GM12878 (cell line): ENCODE data around the gene MMP20. TPM values are rescaled to one million over a fixed set of nuclear protein-coding genes. Genes with fewer than 3 reads are reported as not detected.

Experiments used
- ATF7 ChIP-seq: fragments of 450-650 bp; IDR thresholded peaks from 2 replicates; pipeline ENCODE4 v1.6.1; 2016; ENCODE audit warnings: low read depth, mild to moderate bottlenecking
- BMI1 ChIP-seq: fragments of 450-650 bp; IDR thresholded peaks from 2 replicates; pipeline ENCODE4 v1.6.1; 2016; ENCODE audit warnings: mild to moderate bottlenecking, moderate library complexity, borderline replicate concordance
- CHD2 ChIP-seq: IDR thresholded peaks from 2 replicates; pipeline ENCODE4 v1.6.1; 2011; ENCODE audit warnings: low read depth, low read length, improper control_type of control experiment, borderline replicate concordance
- EP300 ChIP-seq, 2 experiments: fragments of 150-350 bp in 1 of 2; IDR thresholded peaks; 2 replicates each; pipeline ENCODE4 v1.6.1; 2011 to 2012; ENCODE audit warnings: low read depth in 2 of 2, low read length in 2 of 2, borderline replicate concordance in 1 of 2, improper control_type of control experiment in 1 of 2, inconsistent platforms in 1 of 2; ENCODE audit not compliant: control insufficient read depth in 1 of 2
- HDAC2 ChIP-seq: fragments of 200-600 bp; sonication (generic); IDR thresholded peaks from 2 replicates; pipeline ENCODE4 v1.6.1; 2017
- JUNB ChIP-seq: IDR thresholded peaks from 2 replicates; pipeline ENCODE4 v1.6.1; 2016; ENCODE audit warnings: antibody characterized with exemption, mild to moderate bottlenecking
- JUND ChIP-seq: IDR thresholded peaks from 2 replicates; pipeline ENCODE4 v1.6.1; 2012; ENCODE audit warnings: low read depth, mild to moderate bottlenecking, low read length, improper control_type of control experiment, moderate library complexity
- MTA3 ChIP-seq: IDR thresholded peaks from 2 replicates; pipeline ENCODE4 v1.6.1; 2012; ENCODE audit warnings: low read length, inconsistent platforms, borderline replicate concordance
- MYC ChIP-seq: IDR thresholded peaks from 2 replicates; pipeline ENCODE4 v1.6.1; 2011; ENCODE audit warnings: mild to moderate bottlenecking, low read length, moderate library complexity, inconsistent platforms; ENCODE audit not compliant: insufficient read depth, insufficient replicate concordance, insufficient read length, severe bottlenecking
- NFIC ChIP-seq: IDR thresholded peaks from 2 replicates; pipeline ENCODE4 v1.6.1; 2012; ENCODE audit warnings: low read depth, mild to moderate bottlenecking, inconsistent platforms, low read length, moderate library complexity
- RAD51 ChIP-seq: fragments of 450-650 bp; IDR thresholded peaks from 2 replicates; pipeline ENCODE4 v1.6.1; 2016; ENCODE audit warnings: moderate library complexity, mild to moderate bottlenecking, inconsistent platforms
- RCOR1 ChIP-seq: conservative IDR thresholded peaks from 2 replicates; pipeline ENCODE4 v1.6.1; 2012; ENCODE audit warnings: low read depth, low read length, improper control_type of control experiment
- TCF12 ChIP-seq: IDR thresholded peaks from 2 replicates; pipeline ENCODE4 v1.6.1; 2011; ENCODE audit warnings: low read depth, mild to moderate bottlenecking, low read length
- TCF3 ChIP-seq: IDR thresholded peaks from 2 replicates; pipeline ENCODE4 v1.6.1; 2012; ENCODE audit warnings: low read depth, mild to moderate bottlenecking, low read length, borderline replicate concordance; ENCODE audit not compliant: insufficient read depth
- ZNF384 ChIP-seq: IDR thresholded peaks from 2 replicates; pipeline ENCODE4 v1.6.1; 2012; ENCODE audit warnings: low read depth, mild to moderate bottlenecking, low read length, improper control_type of control experiment, borderline replicate concordance
- polyA plus RNA-seq, 11 experiments: library from polyadenylated mRNA; depleted of rRNA in 4 of 11; unstranded in 6 of 11; stranded (reverse) in 5 of 11; fragments of >200 nt; fragmentation: Nextera tagmentation in 4 of 11; fragmentation: Illumina TruSeq in 1 of 11; extraction: Ambion mirVana in 4 of 11; extraction: Trizol in 1 of 11; gene quantifications; 1 replicate in 1 of 11; 2 replicates in 10 of 11; pipeline versions ENCODE4 v1.2.1 to v1.2.3, GENCODE V29; 2011 to 2016; ENCODE audit warnings: inconsistent platforms in 2 of 11, missing spikeins in 2 of 11, low read depth in 1 of 11
- total RNA-seq, 4 experiments: library from RNA; depleted of rRNA in 3 of 4; stranded (reverse); fragments of >200 nt in 3 of 4; fragmentation: Illumina TruSeq in 1 of 4; extraction: Trizol in 1 of 4; gene quantifications; 2 replicates each; pipeline versions ENCODE4 v1.2.1 to v1.2.3, GENCODE V29; 2013 to 2021
- TF ChIP-seq, protein P1 (sequence below): IDR thresholded peaks from 2 replicates; pipeline ENCODE4 v1.6.1; 2012; ENCODE audit warnings: improper control_type of control experiment, low read depth, low read length; ENCODE audit not compliant: insufficient replicate concordance
- TF ChIP-seq, protein P2 (sequence below): fragments of 450-650 bp; IDR thresholded peaks from 2 replicates; pipeline ENCODE4 v1.6.1; 2018; ENCODE audit warnings: borderline replicate concordance, mild to moderate bottlenecking; ENCODE audit not compliant: partially characterized antibody
- TF ChIP-seq, protein P3 (sequence below): IDR thresholded peaks from 2 replicates; pipeline ENCODE4 v1.6.1; 2012; ENCODE audit warnings: low read depth, low read length, improper control_type of control experiment
- TF ChIP-seq, protein P4 (sequence below): IDR thresholded peaks from 2 replicates; pipeline ENCODE4 v1.6.1; 2011; ENCODE audit warnings: low read depth, mild to moderate bottlenecking, low read length, moderate library complexity, borderline replicate concordance; ENCODE audit errors: extremely low read depth

MMP20 gene
- total and polyA plus RNA-seq, 10 of the 15 experiments (the other 5 are each of a cell fraction or from before 2014, with no cell fraction given): 0.10 to 0.57 (median 0.19) TPM; not detected in 2

DNA sequence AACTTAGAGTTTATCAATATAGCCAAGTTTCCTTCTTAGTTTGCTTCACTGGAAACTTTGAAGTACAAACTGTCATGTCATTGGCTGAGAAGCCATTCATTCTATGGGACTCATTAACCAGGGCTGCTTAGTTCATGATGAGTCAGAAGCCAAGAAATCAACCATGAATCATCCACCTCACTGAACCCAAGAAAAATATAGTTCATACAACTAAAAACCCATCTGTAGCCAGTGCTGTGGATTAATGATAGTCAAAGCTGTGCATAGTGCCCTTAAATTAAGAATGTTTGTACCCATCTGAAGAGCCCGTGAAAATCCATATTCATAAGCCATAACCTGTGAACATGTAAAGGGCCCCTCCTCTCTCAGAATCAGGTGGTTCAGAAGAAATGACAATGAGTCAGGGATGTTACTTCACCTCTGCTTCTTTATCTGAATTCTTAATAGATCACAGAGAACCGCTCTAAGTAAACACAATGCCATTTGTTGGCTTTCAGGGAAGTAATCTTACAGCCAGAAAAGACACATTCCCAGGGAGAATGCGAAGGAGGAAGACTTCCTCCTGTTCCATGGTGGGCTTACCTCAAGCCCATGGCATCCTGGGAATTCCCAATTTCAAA, 25.4 kb downstream of the MMP20 start (continued):
- TF ChIP-seq, protein P1, sequence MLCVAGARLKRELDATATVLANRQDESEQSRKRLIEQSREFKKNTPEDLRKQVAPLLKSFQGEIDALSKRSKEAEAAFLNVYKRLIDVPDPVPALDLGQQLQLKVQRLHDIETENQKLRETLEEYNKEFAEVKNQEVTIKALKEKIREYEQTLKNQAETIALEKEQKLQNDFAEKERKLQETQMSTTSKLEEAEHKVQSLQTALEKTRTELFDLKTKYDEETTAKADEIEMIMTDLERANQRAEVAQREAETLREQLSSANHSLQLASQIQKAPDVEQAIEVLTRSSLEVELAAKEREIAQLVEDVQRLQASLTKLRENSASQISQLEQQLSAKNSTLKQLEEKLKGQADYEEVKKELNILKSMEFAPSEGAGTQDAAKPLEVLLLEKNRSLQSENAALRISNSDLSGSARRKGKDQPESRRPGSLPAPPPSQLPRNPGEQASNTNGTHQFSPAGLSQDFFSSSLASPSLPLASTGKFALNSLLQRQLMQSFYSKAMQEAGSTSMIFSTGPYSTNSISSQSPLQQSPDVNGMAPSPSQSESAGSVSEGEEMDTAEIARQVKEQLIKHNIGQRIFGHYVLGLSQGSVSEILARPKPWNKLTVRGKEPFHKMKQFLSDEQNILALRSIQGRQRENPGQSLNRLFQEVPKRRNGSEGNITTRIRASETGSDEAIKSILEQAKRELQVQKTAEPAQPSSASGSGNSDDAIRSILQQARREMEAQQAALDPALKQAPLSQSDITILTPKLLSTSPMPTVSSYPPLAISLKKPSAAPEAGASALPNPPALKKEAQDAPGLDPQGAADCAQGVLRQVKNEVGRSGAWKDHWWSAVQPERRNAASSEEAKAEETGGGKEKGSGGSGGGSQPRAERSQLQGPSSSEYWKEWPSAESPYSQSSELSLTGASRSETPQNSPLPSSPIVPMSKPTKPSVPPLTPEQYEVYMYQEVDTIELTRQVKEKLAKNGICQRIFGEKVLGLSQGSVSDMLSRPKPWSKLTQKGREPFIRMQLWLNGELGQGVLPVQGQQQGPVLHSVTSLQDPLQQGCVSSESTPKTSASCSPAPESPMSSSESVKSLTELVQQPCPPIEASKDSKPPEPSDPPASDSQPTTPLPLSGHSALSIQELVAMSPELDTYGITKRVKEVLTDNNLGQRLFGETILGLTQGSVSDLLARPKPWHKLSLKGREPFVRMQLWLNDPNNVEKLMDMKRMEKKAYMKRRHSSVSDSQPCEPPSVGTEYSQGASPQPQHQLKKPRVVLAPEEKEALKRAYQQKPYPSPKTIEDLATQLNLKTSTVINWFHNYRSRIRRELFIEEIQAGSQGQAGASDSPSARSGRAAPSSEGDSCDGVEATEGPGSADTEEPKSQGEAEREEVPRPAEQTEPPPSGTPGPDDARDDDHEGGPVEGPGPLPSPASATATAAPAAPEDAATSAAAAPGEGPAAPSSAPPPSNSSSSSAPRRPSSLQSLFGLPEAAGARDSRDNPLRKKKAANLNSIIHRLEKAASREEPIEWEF: no peak
- TF ChIP-seq JUND (0 out of 2 replicates have a peak, but pooled peaks have one; percentile 40), TCF12 (no peak), BMI1 (no peak), RAD51 (peak; percentile 30; the same call in 1 of the 2 replicates), EP300 (IDR thresholded peaks at IDR 0.05; ENCODE audit: borderline replicate concordance in 1 of 2, control insufficient read depth in 1 of 2, low read depth in 2 of 2, low read length in 2 of 2) (peak; percentile 35 to 50; a peak in 3 of 4 replicates), MTA3 (0 out of 2 replicates have a peak, but pooled peaks have one; percentile 22), ATF7 (peak; percentile 87), NFIC (peak; percentile 77; the same call in 1 of the 2 replicates), CHD2 (no peak), JUNB (peak; percentile 77), TCF3 (no peak), MYC (no peak), ZNF384 (no peak), HDAC2 (no peak), RCOR1 (no peak)
- TF ChIP-seq, protein P2, sequence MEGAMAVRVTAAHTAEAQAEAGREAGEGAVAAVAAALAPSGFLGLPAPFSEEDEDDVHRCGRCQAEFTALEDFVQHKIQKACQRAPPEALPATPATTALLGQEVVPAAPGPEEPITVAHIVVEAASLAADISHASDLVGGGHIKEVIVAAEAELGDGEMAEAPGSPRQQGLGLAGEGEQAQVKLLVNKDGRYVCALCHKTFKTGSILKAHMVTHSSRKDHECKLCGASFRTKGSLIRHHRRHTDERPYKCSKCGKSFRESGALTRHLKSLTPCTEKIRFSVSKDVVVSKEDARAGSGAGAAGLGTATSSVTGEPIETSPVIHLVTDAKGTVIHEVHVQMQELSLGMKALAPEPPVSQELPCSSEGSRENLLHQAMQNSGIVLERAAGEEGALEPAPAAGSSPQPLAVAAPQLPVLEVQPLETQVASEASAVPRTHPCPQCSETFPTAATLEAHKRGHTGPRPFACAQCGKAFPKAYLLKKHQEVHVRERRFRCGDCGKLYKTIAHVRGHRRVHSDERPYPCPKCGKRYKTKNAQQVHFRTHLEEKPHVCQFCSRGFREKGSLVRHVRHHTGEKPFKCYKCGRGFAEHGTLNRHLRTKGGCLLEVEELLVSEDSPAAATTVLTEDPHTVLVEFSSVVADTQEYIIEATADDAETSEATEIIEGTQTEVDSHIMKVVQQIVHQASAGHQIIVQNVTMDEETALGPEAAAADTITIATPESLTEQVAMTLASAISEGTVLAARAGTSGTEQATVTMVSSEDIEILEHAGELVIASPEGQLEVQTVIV: no peak
- TF ChIP-seq, protein P3, sequence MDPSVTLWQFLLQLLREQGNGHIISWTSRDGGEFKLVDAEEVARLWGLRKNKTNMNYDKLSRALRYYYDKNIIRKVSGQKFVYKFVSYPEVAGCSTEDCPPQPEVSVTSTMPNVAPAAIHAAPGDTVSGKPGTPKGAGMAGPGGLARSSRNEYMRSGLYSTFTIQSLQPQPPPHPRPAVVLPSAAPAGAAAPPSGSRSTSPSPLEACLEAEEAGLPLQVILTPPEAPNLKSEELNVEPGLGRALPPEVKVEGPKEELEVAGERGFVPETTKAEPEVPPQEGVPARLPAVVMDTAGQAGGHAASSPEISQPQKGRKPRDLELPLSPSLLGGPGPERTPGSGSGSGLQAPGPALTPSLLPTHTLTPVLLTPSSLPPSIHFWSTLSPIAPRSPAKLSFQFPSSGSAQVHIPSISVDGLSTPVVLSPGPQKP: no peak
- TF ChIP-seq, protein P4, sequence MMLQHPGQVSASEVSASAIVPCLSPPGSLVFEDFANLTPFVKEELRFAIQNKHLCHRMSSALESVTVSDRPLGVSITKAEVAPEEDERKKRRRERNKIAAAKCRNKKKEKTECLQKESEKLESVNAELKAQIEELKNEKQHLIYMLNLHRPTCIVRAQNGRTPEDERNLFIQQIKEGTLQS: no peak
